Stomach (tissue), 9 donors: ENCODE results near the gene ERC2. TPM values are rescaled to one million over a fixed set of nuclear protein-coding genes. Genes with fewer than 3 reads are reported as not detected.

Experiments used
- DNase-seq, 2 donors: peaks; one replicate each; pipeline versions ENCODE4 v3.0.0 to v3.0.0-alpha.2; 2013 to 2019
- H3K27ac ChIP-seq, 5 donors: fragments of 200-600 bp in 4 of 5; sonication (generic) in 4 of 5; one replicate each; pipeline ENCODE4 v1.5.1; 2013 to 2019; ENCODE audit warnings: mild to moderate bottlenecking in 1 of 5, moderate library complexity in 1 of 5
- H3K27me3 ChIP-seq, 3 donors: fragments of 200-600 bp; sonication (generic); one replicate each; pipeline ENCODE4 v1.5.1; 2017 to 2019; ENCODE audit warnings: mixed run types in 1 of 3
- H3K36me3 ChIP-seq, 4 donors: fragments of 200-600 bp; sonication (generic); 1 replicate in 3 of 4; 2 replicates in 1 of 4; pipeline ENCODE4 v1.5.1; 2016 to 2019
- H3K4me1 ChIP-seq, 4 donors: fragments of 200-600 bp; sonication (generic); one replicate each; pipeline ENCODE4 v1.5.1; 2016 to 2019
- H3K4me3 ChIP-seq, 4 donors: fragments of 200-600 bp; sonication (generic) in 3 of 4; one replicate each; pipeline ENCODE4 v1.5.1; 2016 to 2019; ENCODE audit warnings: mild to moderate bottlenecking in 1 of 4
- H3K9me3 ChIP-seq, 4 donors: fragments of 200-600 bp; sonication (generic); one replicate each; pipeline ENCODE4 v1.5.1; 2016 to 2019
- EP300 ChIP-seq: sonication (generic); formaldehyde crosslinking; IDR thresholded peaks from one replicate; pipeline ENCODE4 v1.6.1; 2017; ENCODE audit warnings: antibody characterized with exemption
- POLR2A ChIP-seq, 4 donors: fragments of 450-650 bp; IDR thresholded peaks; one replicate each; pipeline ENCODE4 v1.6.1; 2016; ENCODE audit warnings: antibody characterized with exemption in 4 of 4, control low read depth in 2 of 4, mild to moderate bottlenecking in 1 of 4, moderate library complexity in 1 of 4
- POLR2AphosphoS5 ChIP-seq, 3 donors: sonication (generic); formaldehyde crosslinking; IDR thresholded peaks; one replicate each; pipeline ENCODE4 v1.6.1; 2016; ENCODE audit warnings: antibody characterized with exemption in 3 of 3
- WGBS, 5 donors: extraction: QIAGEN DNeasy Blood & Tissue Kit in 3 of 5; methylation state at CpG; one replicate each; pipeline versions ENCODE4 v1.1.5 to v1.1.7; 2013 to 2018; 5-methylcytosine and 5-hydroxymethylcytosine counted together
- intact Hi-C: fragments of 100-400 bp; cut with DNase I; formaldehyde crosslinking; loops from one replicate; pipeline ENCODE4 v1.15.1; 2023; ENCODE audit warnings: low total_unique reads
- polyA plus RNA-seq, 3 donors: library from polyadenylated mRNA; stranded (reverse); fragments of 200-250 nt; gene quantifications; one replicate each; pipeline ENCODE4 v1.2.3, GENCODE V29; 2013
- total RNA-seq, 5 donors: library from RNA; depleted of rRNA; stranded (reverse); fragments of >200 nt; gene quantifications; one replicate each; pipeline versions ENCODE4 v1.1.0 to v1.2.3, GENCODE V29; 2014 to 2016
- TF ChIP-seq, protein P1 (sequence below), 7 experiments: fragments of 450-650 bp in 4 of 7; fragments of 200-600 bp in 3 of 7; sonication (generic) in 3 of 7; IDR thresholded peaks; one replicate each; pipeline ENCODE4 v1.5.1; 2016 to 2019; ENCODE audit warnings: antibody characterized with exemption in 7 of 7, control low read depth in 2 of 7, mild to moderate bottlenecking in 1 of 7
- donor health status: healthy with polysubstance abuse.
- donor health status: Bipolar disorder and iron deficiency.
- donor health status: healthy.

The ERC2 gene
- total and polyA plus RNA-seq, 8 donors = 0.43 to 3.1 (median 1.3) TPM; not detected in 2

DNA sequence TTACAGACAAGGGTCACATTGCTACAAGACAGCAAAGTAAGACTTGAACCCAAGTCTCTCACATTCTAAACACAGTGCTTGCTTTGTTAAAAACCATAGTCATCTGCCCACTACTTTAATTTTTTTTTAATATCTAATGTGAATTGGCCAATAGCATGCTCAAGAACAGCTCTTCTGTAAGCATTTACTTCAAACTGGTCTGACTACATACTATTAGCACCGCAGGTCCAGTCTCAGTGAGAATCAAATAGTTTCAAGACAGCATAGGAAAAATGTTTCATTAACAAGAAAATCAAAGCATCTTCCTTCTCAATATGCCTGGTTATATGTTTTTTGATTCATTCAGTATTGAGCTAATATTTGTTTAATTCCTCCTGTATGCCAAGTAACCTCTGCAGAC is 419.9 kb downstream of the ERC2 start:
- H3K36me3 ChIP-seq = no peaks in the 10 kb centered on the region
- TF ChIP-seq, protein P1, sequence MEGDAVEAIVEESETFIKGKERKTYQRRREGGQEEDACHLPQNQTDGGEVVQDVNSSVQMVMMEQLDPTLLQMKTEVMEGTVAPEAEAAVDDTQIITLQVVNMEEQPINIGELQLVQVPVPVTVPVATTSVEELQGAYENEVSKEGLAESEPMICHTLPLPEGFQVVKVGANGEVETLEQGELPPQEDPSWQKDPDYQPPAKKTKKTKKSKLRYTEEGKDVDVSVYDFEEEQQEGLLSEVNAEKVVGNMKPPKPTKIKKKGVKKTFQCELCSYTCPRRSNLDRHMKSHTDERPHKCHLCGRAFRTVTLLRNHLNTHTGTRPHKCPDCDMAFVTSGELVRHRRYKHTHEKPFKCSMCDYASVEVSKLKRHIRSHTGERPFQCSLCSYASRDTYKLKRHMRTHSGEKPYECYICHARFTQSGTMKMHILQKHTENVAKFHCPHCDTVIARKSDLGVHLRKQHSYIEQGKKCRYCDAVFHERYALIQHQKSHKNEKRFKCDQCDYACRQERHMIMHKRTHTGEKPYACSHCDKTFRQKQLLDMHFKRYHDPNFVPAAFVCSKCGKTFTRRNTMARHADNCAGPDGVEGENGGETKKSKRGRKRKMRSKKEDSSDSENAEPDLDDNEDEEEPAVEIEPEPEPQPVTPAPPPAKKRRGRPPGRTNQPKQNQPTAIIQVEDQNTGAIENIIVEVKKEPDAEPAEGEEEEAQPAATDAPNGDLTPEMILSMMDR (IDR thresholded peaks at IDR 0.05) = no peak
- no peak for TF ChIP-seq POLR2AphosphoS5 (IDR thresholded peaks at IDR 0.05)
- TF ChIP-seq POLR2A (IDR thresholded peaks at IDR 0.05) = no peak
- TF ChIP-seq EP300 = no peak
- H3K27me3 ChIP-seq = peaks cover 0 to 16% (median 0%) of the 10 kb centered on the region in 3 donors
- no peaks in the 10 kb centered on the region for H3K4me1 ChIP-seq
- DNase-seq = no peak
- H3K9me3 ChIP-seq = no peaks in the 10 kb centered on the region
- no peak overlapping the region for H3K4me3 ChIP-seq
- intact Hi-C loops = no loop called here
- 46 to 73% (median 53%) methylated on average over 1 of the region's 1 CpG for WGBS, 5 donors
- no peak overlapping the region for H3K27ac ChIP-seq

DNA sequence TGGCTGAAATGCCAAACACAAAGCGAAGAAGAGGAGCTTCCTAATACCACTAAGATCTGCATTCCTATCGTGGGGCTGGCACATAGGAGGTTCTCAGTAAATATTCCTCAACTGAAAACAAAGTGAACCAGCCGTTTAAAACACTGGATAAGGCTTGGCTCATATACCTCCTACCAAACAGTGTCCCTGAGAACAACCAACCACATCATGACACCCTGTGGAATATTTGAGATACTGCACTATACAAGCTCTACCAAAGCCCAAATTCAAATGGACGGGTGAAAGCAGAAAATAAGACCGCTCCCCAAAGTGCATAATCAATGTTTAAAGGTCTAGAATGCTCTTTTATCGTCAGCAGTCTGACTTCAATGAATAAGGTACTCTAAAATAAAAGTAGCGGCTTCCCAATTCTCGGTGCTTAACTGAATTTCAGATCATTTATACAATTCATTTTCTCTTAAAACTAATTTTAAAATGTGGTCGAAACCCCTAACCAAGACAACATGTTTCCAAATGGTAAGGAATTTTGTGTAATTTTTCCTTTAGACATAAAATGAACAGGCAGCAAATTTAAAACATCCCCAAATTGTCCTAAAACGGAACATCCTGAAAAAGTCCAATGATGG is 425.8 kb downstream of the ERC2 start:
- H3K27me3 ChIP-seq = peaks cover 0 to 17% (median 8%) of the 10 kb centered on the region in 3 donors
- no peak overlapping the region for H3K27ac ChIP-seq
- no peaks in the 10 kb centered on the region for H3K36me3 ChIP-seq
- H3K4me1 ChIP-seq = peaks cover 0 to 8% (median 0%) of the 10 kb centered on the region in 4 donors
- no peak for TF ChIP-seq POLR2A (IDR thresholded peaks at IDR 0.05)
- TF ChIP-seq, protein P1 (IDR thresholded peaks at IDR 0.05) = peak in 5 of 7 experiments; percentile 43 to 75 (median 50)
- TF ChIP-seq POLR2AphosphoS5 (IDR thresholded peaks at IDR 0.05) = no peak
- no peak for TF ChIP-seq EP300
- intact Hi-C loops = no loop called here
- H3K9me3 ChIP-seq = peaks cover 0 to 21% (median 16%) of the 10 kb centered on the region in 4 donors
- H3K4me3 ChIP-seq = no peak overlapping the region
- DNase-seq = peak in 1 of 2 donors; percentile 76
- WGBS, 5 donors = 40 to 51% (median 41%) methylated on average over 10 of the region's 10 CpGs

DNA sequence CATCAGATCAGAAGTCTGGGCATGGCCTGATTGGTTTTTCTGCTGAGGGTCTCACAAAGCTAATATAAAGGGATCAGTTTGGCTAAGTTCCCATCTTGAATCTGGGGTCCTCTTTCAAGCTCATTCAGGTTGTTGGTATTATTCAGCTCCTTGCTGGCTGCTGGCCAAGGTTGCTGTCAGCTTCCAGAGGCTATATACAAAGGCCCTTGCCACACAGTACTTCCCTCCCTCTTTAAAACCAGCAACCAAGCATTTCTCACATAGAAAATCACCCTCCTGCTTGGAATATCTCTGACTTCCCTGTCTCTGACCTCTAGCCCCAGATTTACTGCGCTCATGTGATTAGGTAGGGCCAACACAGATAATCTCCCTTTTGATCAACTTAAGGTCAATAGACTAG is 442.9 kb downstream of the ERC2 start:
- intact Hi-C loops = no loop called here
- TF ChIP-seq EP300 (no peak), POLR2AphosphoS5 (IDR thresholded peaks at IDR 0.05) (no peak), POLR2A (IDR thresholded peaks at IDR 0.05) (no peak)
- TF ChIP-seq, protein P1 (IDR thresholded peaks at IDR 0.05) = no peak
- Histone ChIP-seq H3K27ac (no peak overlapping the region), H3K9me3 (no peaks in the 10 kb centered on the region), H3K4me1 (peaks cover 0 to 4% (median 1%) of the 10 kb centered on the region in 4 donors), H3K36me3 (no peaks in the 10 kb centered on the region), H3K4me3 (no peak overlapping the region), H3K27me3 (no peaks in the 10 kb centered on the region)
- WGBS, 5 donors = 47 to 68% (median 65%) methylated on average over 1 of the region's 1 CpG
- peak; percentile 22 to 31 for DNase-seq

DNA sequence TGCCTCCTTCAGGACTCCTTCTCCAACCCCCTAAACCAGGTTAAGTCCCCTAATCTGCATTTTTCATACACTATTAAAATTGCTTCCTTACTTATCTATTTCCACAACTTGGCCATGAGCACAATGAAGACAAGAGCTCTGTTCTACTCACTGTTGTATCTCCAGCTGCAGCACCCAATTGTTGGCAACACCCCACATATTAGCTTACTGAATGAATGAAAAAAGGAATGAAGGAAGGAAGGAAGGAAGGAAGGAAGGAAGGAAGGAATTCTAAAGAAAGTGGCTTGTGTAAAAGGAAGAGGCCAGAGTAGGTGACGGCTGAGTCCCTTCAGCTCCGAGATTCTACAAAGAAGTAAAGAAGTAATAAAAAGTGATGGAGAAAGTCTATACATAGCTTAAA is 444.7 kb downstream of the ERC2 start:
- intact Hi-C loops = no loop called here
- Histone ChIP-seq H3K4me1 (peaks cover 0 to 20% (median 7%) of the 10 kb centered on the region in 4 donors), H3K36me3 (no peaks in the 10 kb centered on the region), H3K9me3 (no peaks in the 10 kb centered on the region), H3K4me3 (no peak overlapping the region), H3K27ac (no peak overlapping the region), H3K27me3 (no peaks in the 10 kb centered on the region)
- no peak for DNase-seq
- 87 to 93% (median 90%) methylated on average over 2 of the region's 2 CpGs for WGBS, 5 donors
- TF ChIP-seq POLR2A (IDR thresholded peaks at IDR 0.05) (no peak), POLR2AphosphoS5 (IDR thresholded peaks at IDR 0.05) (no peak), EP300 (no peak)

DNA sequence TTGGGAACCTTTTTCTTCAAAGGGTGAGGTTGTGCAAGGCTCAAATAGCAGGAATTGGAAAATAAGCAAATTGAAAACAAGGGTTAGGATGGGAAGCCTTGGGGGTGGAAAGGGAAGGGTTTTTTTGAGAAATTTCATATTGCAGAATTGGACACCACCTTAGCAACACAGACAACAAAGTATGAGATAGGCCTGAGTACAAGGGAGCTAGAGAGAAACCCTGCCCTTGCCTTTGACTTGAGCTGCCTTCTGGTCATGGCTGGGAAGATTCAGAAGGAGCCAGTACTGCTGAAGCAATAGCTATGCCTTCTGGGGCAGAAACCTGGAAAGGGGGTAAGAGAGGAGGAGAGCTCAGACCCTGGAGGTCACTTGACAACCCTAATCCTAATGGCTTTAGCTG is 445.6 kb downstream of the ERC2 start:
- Histone ChIP-seq H3K27ac (no peak overlapping the region), H3K4me3 (no peak overlapping the region), H3K27me3 (no peaks in the 10 kb centered on the region), H3K36me3 (no peaks in the 10 kb centered on the region), H3K4me1 (peaks cover 0 to 22% (median 7%) of the 10 kb centered on the region in 4 donors), H3K9me3 (no peaks in the 10 kb centered on the region)
- TF ChIP-seq, protein P1 (IDR thresholded peaks at IDR 0.05) = no peak
- no peak for TF ChIP-seq POLR2A (IDR thresholded peaks at IDR 0.05)
- no peak for TF ChIP-seq EP300
- TF ChIP-seq POLR2AphosphoS5 (IDR thresholded peaks at IDR 0.05) = no peak
- DNase-seq = no peak
- intact Hi-C loops = no loop called here
